ENCODE data around the gene MIER2.

The MIER2 gene

DNA sequence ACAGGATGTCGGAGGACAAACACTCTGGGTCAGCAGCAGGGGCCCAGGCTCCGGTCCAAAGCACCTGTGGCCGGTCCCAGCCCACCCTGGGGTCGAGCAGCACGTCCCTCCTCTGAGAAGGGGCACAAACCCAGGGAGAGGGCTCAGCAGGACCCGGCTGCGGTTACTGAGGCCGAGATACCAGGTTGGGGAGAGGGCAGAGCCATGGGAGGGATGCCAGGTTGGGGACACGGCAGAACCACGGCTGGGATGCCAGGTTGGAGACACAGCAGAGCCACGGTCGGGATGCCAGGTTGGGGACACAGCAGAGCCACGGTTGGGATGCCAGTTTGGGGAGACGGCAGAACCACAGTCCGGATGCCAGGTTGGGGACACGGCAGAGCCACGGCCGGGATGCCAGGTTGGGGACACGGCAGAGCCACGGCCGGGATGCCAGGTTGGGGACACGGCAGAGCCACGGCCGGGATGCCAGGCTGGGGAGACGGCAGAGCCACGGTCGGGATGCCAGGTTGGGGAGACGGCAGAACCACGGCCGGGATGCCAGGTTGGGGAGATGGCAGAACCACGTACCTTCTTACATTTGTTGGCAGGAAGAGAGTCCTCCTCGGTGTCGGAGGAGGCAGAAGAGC, 18.5 kb downstream of the MIER2 start:
- Histone ChIP-seq H3K18ac (ENCODE audit: low read length) (no peak overlapping the region), H3K36me3 (ENCODE audit: control insufficient read depth, insufficient read depth, low read length) (peaks cover 32% of the 10 kb centered on the region), H3K4ac (ENCODE audit: low read depth, low read length) (no peak overlapping the region), H2BK5ac (ENCODE audit: low read length) (no peak overlapping the region), H3K79me1 (ENCODE audit: low read length) (peaks cover 26% of the 10 kb centered on the region), H3K23ac (ENCODE audit: low read length) (no peak overlapping the region), H3K27me3 (ENCODE audit: insufficient read depth, low read length, poor library complexity) (no peaks in the 10 kb centered on the region), H3K79me2 (ENCODE audit: control insufficient read depth, insufficient read depth, low read length) (peaks cover 12% of the 10 kb centered on the region), H3K9ac (ENCODE audit: low read length) (no peak overlapping the region), H3K27ac (ENCODE audit: low read depth, low read length) (no peak overlapping the region), H2AK5ac (ENCODE audit: low read length) (no peak overlapping the region), H2BK120ac (ENCODE audit: low read depth, low read length) (no peak overlapping the region), H4K8ac (ENCODE audit: low read depth, low read length) (no peak overlapping the region), H3K56ac (ENCODE audit: low read length) (no peak overlapping the region), H4K5ac (ENCODE audit: low read length) (no peak overlapping the region), H3K4me1 (ENCODE audit: control insufficient read depth, low read depth, low read length) (no peaks in the 10 kb centered on the region), H3K4me3 (ENCODE audit: low read length) (no peak overlapping the region), H3K4me2 (ENCODE audit: low read length) (no peak overlapping the region), H2BK15ac (replicated peaks; ENCODE audit: low read depth) (no peak overlapping the region)
- WGBS (ENCODE audit: extremely low coverage, insufficient coverage, low lambda C conversion rate) = no CpG with 5 or more reads among the region's 33 CpGs
- DNase-seq = no peak

DNA sequence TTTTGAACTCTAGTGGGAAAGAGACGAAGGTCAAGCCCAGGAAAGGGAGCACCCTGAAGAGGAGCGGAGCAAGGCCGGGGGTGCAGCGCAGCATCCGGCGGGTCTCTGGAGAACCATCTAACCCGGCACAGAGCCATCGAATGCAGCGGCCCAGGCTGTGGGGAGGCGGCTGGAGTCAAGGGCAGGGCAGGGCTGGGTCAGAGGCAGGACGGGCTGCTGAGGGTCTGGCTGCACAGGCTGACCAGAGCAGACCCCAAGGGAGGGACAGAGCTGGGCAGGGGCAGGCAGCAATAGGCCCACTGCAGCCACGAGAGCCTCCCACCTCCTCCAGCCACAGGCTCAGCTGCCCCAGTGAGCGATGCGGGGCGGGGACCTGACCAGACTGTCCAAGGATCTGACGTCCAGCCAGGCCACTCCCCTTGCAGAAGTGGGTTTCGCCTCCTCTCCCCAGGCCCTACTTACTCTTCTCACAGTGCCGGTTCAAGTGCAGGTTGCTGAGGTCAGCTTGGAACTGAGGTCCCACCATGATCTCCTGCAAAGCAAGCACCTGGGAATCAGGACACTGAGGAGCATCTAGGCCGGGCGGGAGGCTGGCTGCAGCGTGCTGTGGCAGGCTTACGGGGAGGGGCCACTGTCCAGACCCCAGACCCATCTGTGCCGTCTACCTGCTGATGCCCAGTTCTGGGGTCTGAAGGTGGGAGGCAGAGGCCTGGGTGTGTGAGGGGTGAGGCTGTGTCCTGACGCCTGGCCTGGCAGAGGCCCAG, 19.2 kb downstream of the MIER2 start:
- WGBS (ENCODE audit: extremely low coverage, insufficient coverage, low lambda C conversion rate) = no CpG with 5 or more reads among the region's 24 CpGs
- Histone ChIP-seq H3K36me3 (ENCODE audit: control insufficient read depth, insufficient read depth, low read length) (peaks cover 29% of the 10 kb centered on the region), H3K56ac (ENCODE audit: low read length) (no peak overlapping the region)

DNA sequence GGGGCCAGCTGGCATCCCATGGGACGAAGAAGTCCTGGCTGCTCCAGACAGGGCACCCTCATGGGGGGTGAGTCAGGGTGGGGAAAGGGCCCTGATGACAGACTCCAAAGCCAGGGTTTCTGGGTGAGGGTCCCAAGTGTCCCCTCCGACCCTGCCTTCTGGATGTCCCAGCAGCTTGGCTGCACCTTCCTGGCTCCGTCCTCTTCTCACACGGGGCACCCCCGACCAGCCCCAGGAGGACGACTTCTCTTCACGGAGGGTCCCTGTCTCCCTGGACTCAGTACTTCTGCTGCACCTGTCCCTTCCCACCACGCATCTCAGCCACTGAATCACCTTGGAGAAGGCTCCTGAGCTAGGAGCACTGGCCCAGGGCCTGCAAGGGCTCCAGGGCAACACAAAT, 19.9 kb downstream of the MIER2 start:
- Histone ChIP-seq H3K4ac (ENCODE audit: low read depth, low read length) (no peak overlapping the region), H4K8ac (ENCODE audit: low read depth, low read length) (no peak overlapping the region), H3K56ac (ENCODE audit: low read length) (no peak overlapping the region), H2BK5ac (ENCODE audit: low read length) (no peak overlapping the region), H2AK5ac (ENCODE audit: low read length) (no peak overlapping the region), H3K4me2 (ENCODE audit: low read length) (no peak overlapping the region), H3K36me3 (ENCODE audit: control insufficient read depth, insufficient read depth, low read length) (peaks cover 25% of the 10 kb centered on the region), H3K4me1 (ENCODE audit: control insufficient read depth, low read depth, low read length) (no peaks in the 10 kb centered on the region), H4K5ac (ENCODE audit: low read length) (no peak overlapping the region), H3K79me2 (ENCODE audit: control insufficient read depth, insufficient read depth, low read length) (peaks cover 12% of the 10 kb centered on the region), H3K79me1 (ENCODE audit: low read length) (peaks cover 29% of the 10 kb centered on the region), H2BK120ac (ENCODE audit: low read depth, low read length) (no peak overlapping the region), H3K27ac (ENCODE audit: low read depth, low read length) (no peak overlapping the region), H3K9ac (ENCODE audit: low read length) (no peak overlapping the region), H3K4me3 (ENCODE audit: low read length) (no peak overlapping the region), H3K18ac (ENCODE audit: low read length) (no peak overlapping the region), H3K23ac (ENCODE audit: low read length) (no peak overlapping the region), H2BK15ac (replicated peaks; ENCODE audit: low read depth) (no peak overlapping the region), H3K27me3 (ENCODE audit: insufficient read depth, low read length, poor library complexity) (no peaks in the 10 kb centered on the region)
- DNase-seq = no peak
- WGBS (ENCODE audit: extremely low coverage, insufficient coverage, low lambda C conversion rate) = no CpG with 5 or more reads among the region's 8 CpGs

More for the DNA sequence above, 19.2 kb downstream of the MIER2 start:
- Histone ChIP-seq H2BK15ac (replicated peaks; ENCODE audit: low read depth) (no peak overlapping the region), H2BK5ac (ENCODE audit: low read length) (no peak overlapping the region), H3K4me2 (ENCODE audit: low read length) (no peak overlapping the region), H3K4ac (ENCODE audit: low read depth, low read length) (no peak overlapping the region), H3K18ac (ENCODE audit: low read length) (no peak overlapping the region), H3K9ac (ENCODE audit: low read length) (no peak overlapping the region), H3K79me2 (ENCODE audit: control insufficient read depth, insufficient read depth, low read length) (peaks cover 12% of the 10 kb centered on the region), H2AK5ac (ENCODE audit: low read length) (no peak overlapping the region), H3K27me3 (ENCODE audit: insufficient read depth, low read length, poor library complexity) (no peaks in the 10 kb centered on the region), H2BK120ac (ENCODE audit: low read depth, low read length) (no peak overlapping the region), H3K4me3 (ENCODE audit: low read length) (no peak overlapping the region), H4K5ac (ENCODE audit: low read length) (no peak overlapping the region), H4K8ac (ENCODE audit: low read depth, low read length) (no peak overlapping the region), H3K79me1 (ENCODE audit: low read length) (peaks cover 30% of the 10 kb centered on the region), H3K27ac (ENCODE audit: low read depth, low read length) (no peak overlapping the region), H3K4me1 (ENCODE audit: control insufficient read depth, low read depth, low read length) (no peaks in the 10 kb centered on the region), H3K23ac (ENCODE audit: low read length) (no peak overlapping the region)
- no peak for DNase-seq

GRCh38 chr19:322616-323015, 22.0 kb downstream of the MIER2 start:
- H2BK5ac ChIP-seq (ENCODE audit: low read length) = no peak overlapping the region
- no peaks in the 10 kb centered on the region for H3K4me1 ChIP-seq (ENCODE audit: control insufficient read depth, low read depth, low read length)
- DNase-seq = no peak
- H4K5ac ChIP-seq (ENCODE audit: low read length) = no peak overlapping the region
- H2AK5ac ChIP-seq (ENCODE audit: low read length) = no peak overlapping the region
- no peak overlapping the region for H3K56ac ChIP-seq (ENCODE audit: low read length)
- H3K79me1 ChIP-seq (ENCODE audit: low read length) = peaks cover 21% of the 10 kb centered on the region
- H3K4me3 ChIP-seq (ENCODE audit: low read length) = no peak overlapping the region
- WGBS (ENCODE audit: extremely low coverage, insufficient coverage, low lambda C conversion rate) = no CpG with 5 or more reads among the region's 13 CpGs
- no peaks in the 10 kb centered on the region for H3K27me3 ChIP-seq (ENCODE audit: insufficient read depth, low read length, poor library complexity)
- peaks cover 8% of the 10 kb centered on the region for H3K79me2 ChIP-seq (ENCODE audit: control insufficient read depth, insufficient read depth, low read length)
- no peak overlapping the region for H3K18ac ChIP-seq (ENCODE audit: low read length)
- H3K9ac ChIP-seq (ENCODE audit: low read length) = no peak overlapping the region
- H4K8ac ChIP-seq (ENCODE audit: low read depth, low read length) = no peak overlapping the region
- no peak overlapping the region for H3K4me2 ChIP-seq (ENCODE audit: low read length)
- no peak overlapping the region for H3K4ac ChIP-seq (ENCODE audit: low read depth, low read length)
- no peak overlapping the region for H3K23ac ChIP-seq (ENCODE audit: low read length)
- H2BK15ac ChIP-seq (replicated peaks; ENCODE audit: low read depth) = no peak overlapping the region
- no peak overlapping the region for H3K27ac ChIP-seq (ENCODE audit: low read depth, low read length)
- H3K36me3 ChIP-seq (ENCODE audit: control insufficient read depth, insufficient read depth, low read length) = peaks cover 16% of the 10 kb centered on the region
- H2BK120ac ChIP-seq (ENCODE audit: low read depth, low read length) = no peak overlapping the region

DNA sequence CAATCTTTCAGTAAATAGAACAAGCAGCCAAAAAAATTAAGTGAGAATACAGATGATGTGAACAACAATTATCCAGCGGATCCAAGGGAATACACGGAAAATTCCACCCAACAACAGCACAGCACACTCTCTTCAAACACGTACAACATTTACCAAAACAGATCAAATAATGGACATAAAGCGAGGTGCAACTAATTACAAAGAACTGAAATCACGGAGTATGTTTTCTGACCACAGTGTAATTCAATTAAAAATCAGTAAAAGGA, 26.2 kb downstream of the MIER2 start:
- no peak overlapping the region for H4K8ac ChIP-seq (ENCODE audit: low read depth, low read length)
- H2BK120ac ChIP-seq (ENCODE audit: low read depth, low read length) = no peak overlapping the region
- H3K9ac ChIP-seq (ENCODE audit: low read length) = no peak overlapping the region
- H3K4ac ChIP-seq (ENCODE audit: low read depth, low read length) = no peak overlapping the region
- no peak overlapping the region for H4K5ac ChIP-seq (ENCODE audit: low read length)
- WGBS (ENCODE audit: extremely low coverage, insufficient coverage, low lambda C conversion rate) = no CpG with 5 or more reads among the region's 5 CpGs
- no peak overlapping the region for H2AK5ac ChIP-seq (ENCODE audit: low read length)
- H3K27ac ChIP-seq (ENCODE audit: low read depth, low read length) = no peak overlapping the region
- no peak overlapping the region for H3K56ac ChIP-seq (ENCODE audit: low read length)
- no peak overlapping the region for H2BK15ac ChIP-seq (replicated peaks; ENCODE audit: low read depth)
- H3K27me3 ChIP-seq (ENCODE audit: insufficient read depth, low read length, poor library complexity) = no peaks in the 10 kb centered on the region
- H3K23ac ChIP-seq (ENCODE audit: low read length) = no peak overlapping the region
- DNase-seq = no peak
- H3K36me3 ChIP-seq (ENCODE audit: control insufficient read depth, insufficient read depth, low read length) = peaks cover 10% of the 10 kb centered on the region
- H2BK5ac ChIP-seq (ENCODE audit: low read length) = no peak overlapping the region
- H3K18ac ChIP-seq (ENCODE audit: low read length) = no peak overlapping the region
- H3K79me1 ChIP-seq (ENCODE audit: low read length) = peaks cover 29% of the 10 kb centered on the region
- H3K4me2 ChIP-seq (ENCODE audit: low read length) = no peak overlapping the region
- H3K4me1 ChIP-seq (ENCODE audit: control insufficient read depth, low read depth, low read length) = no peaks in the 10 kb centered on the region
- H3K4me3 ChIP-seq (ENCODE audit: low read length) = no peak overlapping the region
- peaks cover 11% of the 10 kb centered on the region for H3K79me2 ChIP-seq (ENCODE audit: control insufficient read depth, insufficient read depth, low read length)

Measured in mesendoderm (in vitro differentiated cells).